ENCODE results near the gene GPA33.

The GPA33 gene

GRCh38 chr1:167068761-167069160 is 21.4 kb downstream of the GPA33 start:
- no peaks in the 10 kb centered on the region for H3K27me3 ChIP-seq (ENCODE audit: insufficient read depth, poor library complexity, severe bottlenecking)
- H3K4me3 ChIP-seq (replicated peaks; ENCODE audit: insufficient read depth, low read length), result no peak overlapping the region
- TF ChIP-seq SPI1 (IDR thresholded peaks at IDR 0.05; ENCODE audit: borderline replicate concordance, low read depth), result no peak
- TF ChIP-seq POLR2AphosphoS5 (IDR thresholded peaks at IDR 0.05; ENCODE audit: low read depth), result no peak
- no peak overlapping the region for H3K27ac ChIP-seq (replicated peaks)
- DNase-seq (ENCODE audit: low read depth in 1 of 2, low spot score in 1 of 2), result no peak

GRCh38 chr1:167067904-167068303 is 22.3 kb downstream of the GPA33 start:
- no peak for TF ChIP-seq GABPA (IDR thresholded peaks at IDR 0.05; ENCODE audit: low read depth)
- TF ChIP-seq CTCF (IDR thresholded peaks at IDR 0.05; ENCODE audit: insufficient read depth, low read length), result no peak
- TF ChIP-seq SPI1 (IDR thresholded peaks at IDR 0.05; ENCODE audit: borderline replicate concordance, low read depth), result no peak
- no peak for TF ChIP-seq POLR2AphosphoS5 (IDR thresholded peaks at IDR 0.05; ENCODE audit: low read depth)
- TF ChIP-seq REST (IDR thresholded peaks at IDR 0.05; ENCODE audit: insufficient replicate concordance, low read depth), result no peak

GRCh38 chr1:167066333-167067122 is 23.6 kb downstream of the GPA33 start:
- H3K4me3 ChIP-seq (replicated peaks; ENCODE audit: insufficient read depth, low read length), result no peak overlapping the region; the same call in 1 of the 2 replicates
- peak in 1 of 2 experiments; percentile 74 for DNase-seq (ENCODE audit: low read depth in 1 of 2, low spot score in 1 of 2)
- TF ChIP-seq SPI1 (IDR thresholded peaks at IDR 0.05; ENCODE audit: borderline replicate concordance, low read depth) (0 out of 2 replicates have a peak, but pooled peaks have one; percentile 1), CTCF (IDR thresholded peaks at IDR 0.05; ENCODE audit: insufficient read depth, low read length) (peak; percentile 84), REST (IDR thresholded peaks at IDR 0.05; ENCODE audit: insufficient replicate concordance, low read depth) (no peak)

More at GRCh38 chr1:167067904-167068303, 22.3 kb downstream of the GPA33 start:
- Histone ChIP-seq H3K27ac (replicated peaks) (no peak overlapping the region), H3K4me3 (replicated peaks; ENCODE audit: insufficient read depth, low read length) (no peak overlapping the region), H3K27me3 (ENCODE audit: insufficient read depth, poor library complexity, severe bottlenecking) (no peaks in the 10 kb centered on the region)
- no peak for DNase-seq (ENCODE audit: low read depth in 1 of 2, low spot score in 1 of 2)

GRCh38 chr1:167065471-167065870 is 24.7 kb downstream of the GPA33 start:
- TF ChIP-seq SPI1 (IDR thresholded peaks at IDR 0.05; ENCODE audit: borderline replicate concordance, low read depth) (no peak), REST (IDR thresholded peaks at IDR 0.05; ENCODE audit: insufficient replicate concordance, low read depth) (no peak), POLR2AphosphoS5 (IDR thresholded peaks at IDR 0.05; ENCODE audit: low read depth) (no peak), GABPA (IDR thresholded peaks at IDR 0.05; ENCODE audit: low read depth) (no peak), CTCF (IDR thresholded peaks at IDR 0.05; ENCODE audit: insufficient read depth, low read length) (no peak)
- no peak overlapping the region for H3K27ac ChIP-seq (replicated peaks)
- H3K4me3 ChIP-seq (replicated peaks; ENCODE audit: insufficient read depth, low read length), result no peak overlapping the region
- DNase-seq (ENCODE audit: low read depth in 1 of 2, low spot score in 1 of 2), result no peak
- no peaks in the 10 kb centered on the region for H3K27me3 ChIP-seq (ENCODE audit: insufficient read depth, poor library complexity, severe bottlenecking)

More at GRCh38 chr1:167066333-167067122, 23.6 kb downstream of the GPA33 start:
- H3K27me3 ChIP-seq (ENCODE audit: insufficient read depth, poor library complexity, severe bottlenecking), result no peaks in the 10 kb centered on the region
- H3K27ac ChIP-seq (replicated peaks), result no peak overlapping the region

Data from HL-60 (cell line).